Ovary (tissue), 3 donors: ENCODE data around the gene COL4A3.

Source experiments
- CTCF ChIP-seq, 3 donors: fragments of 450-650 bp in 2 of 3; fragments of 200-600 bp in 1 of 3; IDR thresholded peaks; one replicate each; pipeline versions ENCODE4 v1.5.1 to v1.8.0; 2016 to 2022; ENCODE audit warnings: antibody characterized with exemption in 3 of 3, mild to moderate bottlenecking in 1 of 3
- POLR2A ChIP-seq: fragments of 450-650 bp; IDR thresholded peaks from one replicate; pipeline ENCODE4 v1.6.1; 2017; ENCODE audit warnings: antibody characterized with exemption, mild to moderate bottlenecking, moderate library complexity
- donor health status: DM: no; HTN: no; CAD: no.

- TF ChIP-seq CTCF (IDR thresholded peaks at IDR 0.05) (no peak), POLR2A (no peak)
These were observed 148.9 kb downstream of the COL4A3 start for GRCh38 chr2:227313310-227313709.
